Fibroblast of skin of scalp (primary cell): ENCODE measurements around the gene OPCML.

Experiments used
- DNase-seq: peaks from one replicate; pipeline ENCODE4 v3.0.0-alpha.2; 2013

OPCML gene

GRCh38 chr11:133064961-133065360, 467.3 kb downstream of the OPCML start:
- DNase-seq: no peak

GRCh38 chr11:133064152-133064877, 468.0 kb downstream of the OPCML start:
- peak; percentile 90 for DNase-seq

GRCh38 chr11:133058501-133058900, 473.8 kb downstream of the OPCML start:
- DNase-seq: no peak

- no peak for DNase-seq
Observed at GRCh38 chr11:133053124-133053776, 479.1 kb downstream of the OPCML start.

GRCh38 chr11:133052537-133052936, 479.8 kb downstream of the OPCML start:
- no peak for DNase-seq

- no peak for DNase-seq
Observed at GRCh38 chr11:133049244-133050019, 482.9 kb downstream of the OPCML start.

GRCh38 chr11:133048270-133048669, 484.0 kb downstream of the OPCML start:
- DNase-seq: no peak

- DNase-seq: no peak
Observed at GRCh38 chr11:133047771-133048115, 484.6 kb downstream of the OPCML start.

- peak; percentile 27 for DNase-seq
Observed at GRCh38 chr11:133047036-133047770, 485.1 kb downstream of the OPCML start.

- no peak for DNase-seq
Observed at GRCh38 chr11:133046252-133046651, 486.0 kb downstream of the OPCML start.

GRCh38 chr11:133041928-133042882, 490.1 kb downstream of the OPCML start:
- DNase-seq: peak; percentile 14

- no peak for DNase-seq
Observed at GRCh38 chr11:133041181-133041580, 491.1 kb downstream of the OPCML start.

GRCh38 chr11:133040289-133040900, 491.9 kb downstream of the OPCML start:
- peak; percentile 87 for DNase-seq

- peak; percentile 25 for DNase-seq
Observed at GRCh38 chr11:133038850-133039249, 493.5 kb downstream of the OPCML start.

- no peak for DNase-seq
Observed at GRCh38 chr11:133034929-133035328, 497.4 kb downstream of the OPCML start.

- peak; percentile 29 for DNase-seq
Observed at GRCh38 chr11:133029107-133029506, 503.2 kb downstream of the OPCML start.

- DNase-seq: no peak
Observed at GRCh38 chr11:133026952-133027351, 505.3 kb downstream of the OPCML start.

- DNase-seq: no peak
Observed at GRCh38 chr11:133024301-133024700, 508.0 kb downstream of the OPCML start.

GRCh38 chr11:133023232-133023631, 509.1 kb downstream of the OPCML start:
- no peak for DNase-seq

GRCh38 chr11:133021553-133021952, 510.7 kb downstream of the OPCML start:
- no peak for DNase-seq

- no peak for DNase-seq
Observed at GRCh38 chr11:133020372-133020714, 512.0 kb downstream of the OPCML start.
